Lung (tissue), 12 donors: ENCODE data around the gene ATP10D. TPM values are rescaled to one million over a fixed set of nuclear protein-coding genes. Genes with fewer than 3 reads are reported as not detected.

Experiments used
- ATAC-seq: fragments of 200-7000 bp; cut with Tn5 transposase; one replicate; pipeline ENCODE4 v1.9.1; 2020; ENCODE audit warnings: moderate number of reproducible peaks; ENCODE audit not compliant: insufficient read depth, low FRiP score
- DNase-seq, 3 donors: peaks; one replicate each; pipeline ENCODE4 v3.0.0-alpha.2; 2013 to 2017
- H3K27ac ChIP-seq, 2 donors: one replicate each; pipeline ENCODE4 v1.5.1; 2013; ENCODE audit warnings: mild to moderate bottlenecking in 2 of 2, moderate library complexity in 2 of 2, control low read depth in 1 of 2, inconsistent platforms in 1 of 2, low read depth in 1 of 2, low read length in 1 of 2
- H3K27me3 ChIP-seq, 3 donors: one replicate each; pipeline ENCODE4 v1.5.1; 2013; ENCODE audit warnings: low read length in 2 of 3; ENCODE audit not compliant: control insufficient read depth in 3 of 3, insufficient read depth in 3 of 3
- H3K36me3 ChIP-seq, 4 donors: one replicate each; pipeline ENCODE4 v1.5.1; 2013; ENCODE audit warnings: low read length in 4 of 4, mild to moderate bottlenecking in 1 of 4, moderate library complexity in 1 of 4; ENCODE audit not compliant: control insufficient read depth in 4 of 4, insufficient read depth in 4 of 4
- H3K4me1 ChIP-seq, 5 donors: one replicate each; pipeline ENCODE4 v1.5.1; 2013; ENCODE audit warnings: low read length in 5 of 5, mild to moderate bottlenecking in 2 of 5, moderate library complexity in 1 of 5; ENCODE audit not compliant: control insufficient read depth in 5 of 5, insufficient read depth in 5 of 5
- H3K4me3 ChIP-seq: one replicate; pipeline ENCODE4 v1.5.1; 2013; ENCODE audit warnings: mild to moderate bottlenecking, control low read depth, moderate library complexity
- H3K9ac ChIP-seq, 2 donors: one replicate each; pipeline ENCODE4 v1.5.1; 2013; ENCODE audit warnings: low read length in 2 of 2, control low read depth in 1 of 2; ENCODE audit not compliant: insufficient read depth in 1 of 2
- H3K9me3 ChIP-seq, 4 donors: one replicate each; pipeline ENCODE4 v1.5.1; 2013; ENCODE audit warnings: low read length in 3 of 4, mild to moderate bottlenecking in 1 of 4, moderate library complexity in 1 of 4; ENCODE audit not compliant: control insufficient read depth in 4 of 4, insufficient read depth in 3 of 4
- whole genome bisulfite sequencing, 2 donors: extraction: QIAGEN DNeasy Blood & Tissue Kit; methylation state at CpG; one replicate each; pipeline ENCODE4 v1.1.7; 2013; 5-methylcytosine and 5-hydroxymethylcytosine counted together
- polyA plus RNA-seq, 2 donors: library from polyadenylated mRNA; stranded (reverse); fragments of 200-250 nt; gene quantifications; one replicate each; pipeline ENCODE4 v1.2.1, GENCODE V29; 2013
- total RNA-seq, 2 donors: library from RNA; depleted of rRNA in 1 of 2; stranded (reverse); fragments of >200 nt in 1 of 2; gene quantifications; one replicate each; pipeline ENCODE4 v1.2.1, GENCODE V29; 2014 to 2021
- TF ChIP-seq, protein P1 (sequence below): IDR thresholded peaks from 2 replicates; pipeline ENCODE4 v1.5.1; 2012; ENCODE audit warnings: mild to moderate bottlenecking; ENCODE audit errors: control extremely low read depth, extremely low read depth
- donor health status: control.
- donor health status: control.
- donor health status: Bipolar disorder and iron deficiency.
- donor health status: healthy.
- donor health status: DM: yes; HTN: yes; CAD: no.

ATP10D gene
- total and polyA plus RNA-seq, 4 donors, result 3.1 to 34.9 (median 14.9) TPM

DNA sequence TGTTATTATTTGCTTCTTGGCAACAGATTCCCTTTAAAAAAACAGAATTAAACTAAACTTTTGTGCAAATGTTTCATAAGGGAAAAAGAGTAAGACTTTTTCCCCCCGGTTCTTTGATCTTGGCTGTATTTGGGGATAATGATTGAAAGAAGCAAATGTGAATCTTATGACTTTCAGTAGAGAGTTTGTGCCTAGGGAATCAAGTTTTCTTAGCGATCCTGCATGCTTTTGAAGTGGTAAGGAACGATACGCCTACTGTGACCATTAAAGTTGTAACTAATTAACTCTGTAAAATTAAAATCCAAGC is 9.0 kb downstream of the ATP10D start:
- H3K9ac ChIP-seq, result no peak overlapping the region
- TF ChIP-seq, protein P1, sequence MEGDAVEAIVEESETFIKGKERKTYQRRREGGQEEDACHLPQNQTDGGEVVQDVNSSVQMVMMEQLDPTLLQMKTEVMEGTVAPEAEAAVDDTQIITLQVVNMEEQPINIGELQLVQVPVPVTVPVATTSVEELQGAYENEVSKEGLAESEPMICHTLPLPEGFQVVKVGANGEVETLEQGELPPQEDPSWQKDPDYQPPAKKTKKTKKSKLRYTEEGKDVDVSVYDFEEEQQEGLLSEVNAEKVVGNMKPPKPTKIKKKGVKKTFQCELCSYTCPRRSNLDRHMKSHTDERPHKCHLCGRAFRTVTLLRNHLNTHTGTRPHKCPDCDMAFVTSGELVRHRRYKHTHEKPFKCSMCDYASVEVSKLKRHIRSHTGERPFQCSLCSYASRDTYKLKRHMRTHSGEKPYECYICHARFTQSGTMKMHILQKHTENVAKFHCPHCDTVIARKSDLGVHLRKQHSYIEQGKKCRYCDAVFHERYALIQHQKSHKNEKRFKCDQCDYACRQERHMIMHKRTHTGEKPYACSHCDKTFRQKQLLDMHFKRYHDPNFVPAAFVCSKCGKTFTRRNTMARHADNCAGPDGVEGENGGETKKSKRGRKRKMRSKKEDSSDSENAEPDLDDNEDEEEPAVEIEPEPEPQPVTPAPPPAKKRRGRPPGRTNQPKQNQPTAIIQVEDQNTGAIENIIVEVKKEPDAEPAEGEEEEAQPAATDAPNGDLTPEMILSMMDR, result no peak
- ATAC-seq (no peak), DNase-seq (no peak)
- H3K27me3 ChIP-seq, result no peaks in the 10 kb centered on the region
- peaks cover 0 to 11% (median 0%) of the 10 kb centered on the region in 5 donors for H3K4me1 ChIP-seq
- WGBS, 2 donors, result 67 to 68% methylated on average over 4 of the region's 4 CpGs
- no peak overlapping the region for H3K4me3 ChIP-seq
- H3K9me3 ChIP-seq, result no peaks in the 10 kb centered on the region
- H3K36me3 ChIP-seq, result peaks cover 0 to 1% (median 0%) of the 10 kb centered on the region in 4 donors
- no peak overlapping the region for H3K27ac ChIP-seq

DNA sequence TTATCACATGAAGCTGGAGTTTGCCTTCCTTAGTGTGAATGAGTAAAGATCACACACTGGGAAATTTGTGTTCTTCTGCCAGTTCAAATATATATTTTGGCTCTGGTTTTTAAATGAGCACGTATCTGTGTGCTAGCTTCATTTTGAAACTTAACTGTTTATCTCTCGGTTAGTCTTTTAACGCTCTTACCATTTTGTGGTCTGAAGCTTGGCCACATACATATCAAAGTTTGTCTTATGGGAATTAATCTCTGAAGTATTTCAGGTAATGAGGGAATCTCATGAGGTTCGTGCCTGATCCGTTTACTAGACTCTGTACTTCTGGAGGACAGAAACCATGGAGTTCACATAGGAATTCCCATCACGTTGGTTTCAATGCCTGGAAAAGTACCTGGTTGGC is 13.8 kb downstream of the ATP10D start:
- ATAC-seq (no peak), DNase-seq (no peak)
- no peak overlapping the region for H3K27ac ChIP-seq
- no peak overlapping the region for H3K4me3 ChIP-seq
- H3K27me3 ChIP-seq, result no peaks in the 10 kb centered on the region
- peaks cover 0 to 1% (median 0%) of the 10 kb centered on the region in 4 donors for H3K36me3 ChIP-seq
- H3K9me3 ChIP-seq, result no peaks in the 10 kb centered on the region
- 75 to 86% methylated on average over 6 of the region's 6 CpGs for WGBS, 2 donors
- H3K9ac ChIP-seq, result no peak overlapping the region
- TF ChIP-seq, protein P1, result no peak
- peaks cover 0 to 4% (median 0%) of the 10 kb centered on the region in 5 donors for H3K4me1 ChIP-seq

DNA sequence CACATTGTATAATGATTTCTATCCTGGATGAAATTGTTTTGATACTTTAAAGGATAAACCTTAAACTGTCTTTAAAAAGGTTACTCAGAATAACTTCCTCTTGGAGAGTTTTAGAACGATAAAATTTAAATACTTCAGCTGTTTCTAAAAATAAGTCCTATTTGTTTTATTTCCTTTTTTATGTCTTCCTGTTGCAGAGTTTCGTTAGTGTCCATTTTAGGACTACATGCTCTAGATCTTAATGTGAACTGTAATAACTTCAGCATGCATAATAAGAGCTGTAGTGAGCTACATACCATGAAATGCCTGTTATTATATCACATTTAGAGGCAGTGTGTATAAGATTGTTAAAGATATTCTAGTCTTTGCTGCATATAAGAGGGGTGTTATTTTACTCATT is 14.6 kb downstream of the ATP10D start:
- no peaks in the 10 kb centered on the region for H3K4me1 ChIP-seq
- TF ChIP-seq, protein P1, result no peak
- H3K9me3 ChIP-seq, result no peaks in the 10 kb centered on the region
- H3K9ac ChIP-seq, result no peak overlapping the region
- DNase-seq (no peak), ATAC-seq (no peak)
- no peak overlapping the region for H3K4me3 ChIP-seq
- H3K36me3 ChIP-seq, result peaks cover 0 to 1% (median 0%) of the 10 kb centered on the region in 4 donors
- H3K27ac ChIP-seq, result no peak overlapping the region
- H3K27me3 ChIP-seq, result no peaks in the 10 kb centered on the region
- WGBS, 2 donors, result 2 to 9% methylated on average over 2 of the region's 2 CpGs

DNA sequence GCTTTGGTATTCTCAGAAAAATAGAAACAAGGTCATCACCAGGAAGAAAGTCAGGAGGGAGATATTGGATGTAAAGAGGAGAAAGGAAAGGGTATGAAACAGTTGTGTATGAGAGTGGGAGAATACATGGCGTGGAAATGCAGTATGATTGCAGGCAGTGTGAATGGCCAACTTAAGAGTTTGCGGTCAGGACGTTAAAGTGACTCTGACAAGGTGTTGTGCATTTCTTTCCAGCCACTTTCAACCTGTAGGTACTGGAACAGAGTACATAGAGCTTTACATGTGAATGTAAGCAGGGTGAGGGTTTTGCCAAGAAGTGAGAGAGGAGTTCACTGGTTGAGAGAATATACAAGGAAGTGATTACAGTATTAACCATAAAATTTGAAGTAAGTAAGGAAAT is 15.7 kb downstream of the ATP10D start:
- H3K27me3 ChIP-seq, result no peaks in the 10 kb centered on the region
- no peaks in the 10 kb centered on the region for H3K4me1 ChIP-seq
- no peaks in the 10 kb centered on the region for H3K36me3 ChIP-seq
- WGBS, 2 donors, result 57 to 61% methylated on average over 3 of the region's 3 CpGs
- no peak overlapping the region for H3K9ac ChIP-seq
- TF ChIP-seq, protein P1, result no peak
- H3K4me3 ChIP-seq, result no peak overlapping the region
- ATAC-seq, result no peak
- H3K9me3 ChIP-seq, result no peaks in the 10 kb centered on the region
- no peak overlapping the region for H3K27ac ChIP-seq
- DNase-seq, result no peak
